Liver (tissue), 3 donors: ENCODE results near the gene MFSD1.

Source experiments
- CTCF ChIP-seq: fragments of 150-350 bp; IDR thresholded peaks from 2 replicates; pipeline ENCODE4 v1.5.1; 2017; ENCODE audit warnings: improper control_type of control experiment, low read depth, low read length; ENCODE audit not compliant: missing input control
- MAX ChIP-seq: IDR thresholded peaks from 2 replicates; pipeline ENCODE4 v1.6.1; 2016; ENCODE audit warnings: antibody characterized with exemption
- RAD21 ChIP-seq, 2 donors: IDR thresholded peaks; 2 replicates each; pipeline ENCODE4 v1.6.1; 2016; ENCODE audit warnings: antibody characterized with exemption in 2 of 2, mild to moderate bottlenecking in 2 of 2
- donor health status: healthy.
- donor health status: healthy.

GRCh38 chr3:158841387-158841786 is 39.5 kb downstream of the MFSD1 start:
- no peak for TF ChIP-seq RAD21 (IDR thresholded peaks at IDR 0.05)
- TF ChIP-seq CTCF: no peak
- TF ChIP-seq MAX: no peak
